ENCODE results near the gene ABAT.

DNA sequence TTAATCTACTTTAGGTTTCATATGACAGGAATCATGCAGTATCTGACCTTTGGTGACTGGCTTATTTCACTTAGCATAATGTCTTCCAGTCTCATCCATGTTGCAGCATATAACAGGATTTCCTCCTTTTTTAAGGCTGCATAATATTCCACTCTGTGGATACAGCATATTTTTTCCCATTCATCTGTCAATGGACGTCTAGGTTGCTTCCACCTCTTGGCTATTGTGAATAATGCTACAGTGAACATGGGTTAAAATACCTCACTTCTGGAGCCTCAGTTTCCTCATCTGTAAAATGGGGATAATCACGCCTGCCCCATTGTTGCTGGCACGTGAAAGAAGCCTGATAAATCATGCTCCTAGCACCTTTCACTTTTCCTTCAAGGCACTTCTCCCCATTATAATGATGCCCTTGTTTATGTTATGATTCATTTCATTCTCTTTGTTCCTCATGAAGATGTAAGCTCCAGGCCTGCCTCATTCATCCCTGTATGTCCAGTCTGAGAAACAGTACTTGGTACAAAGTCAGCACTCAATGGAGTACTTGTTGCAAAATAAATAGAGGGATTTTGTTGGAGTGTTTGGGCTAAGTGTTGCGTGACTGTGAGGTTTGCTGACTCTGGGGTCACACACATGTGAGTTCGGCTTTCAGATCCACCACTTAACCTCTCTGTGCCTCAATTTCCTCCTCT lies 59.6 kb downstream of the ABAT start:
- TF ChIP-seq GABPA (IDR thresholded peaks at IDR 0.05; ENCODE audit: borderline replicate concordance, insufficient read depth, low read length): no peak
- no peak for TF ChIP-seq EZH2 (IDR thresholded peaks at IDR 0.05; ENCODE audit: low read depth, low read length, severe bottlenecking)
- TF ChIP-seq CBX8 (IDR thresholded peaks at IDR 0.05; ENCODE audit: borderline replicate concordance, low read depth, low read length): no peak
- TF ChIP-seq SRF (IDR thresholded peaks at IDR 0.05; ENCODE audit: low read depth, low read length): no peak
